GM20000 (cell line): Measurements from ENCODE around the gene EIF4G3.

Experiments
- DNase-seq: peaks from one replicate; pipeline ENCODE4 v3.0.0; 2012; ENCODE audit warnings: low spot score
- TF ChIP-seq, protein P1 (sequence below): IDR thresholded peaks from 2 replicates; pipeline ENCODE4 v1.5.1; 2012; ENCODE audit warnings: mild to moderate bottlenecking, control low read depth; ENCODE audit errors: extremely low read depth, missing control alignments

The EIF4G3 gene

GRCh38 chr1:21165076-21165475, 11.6 kb downstream of the EIF4G3 start:
- TF ChIP-seq, protein P1, sequence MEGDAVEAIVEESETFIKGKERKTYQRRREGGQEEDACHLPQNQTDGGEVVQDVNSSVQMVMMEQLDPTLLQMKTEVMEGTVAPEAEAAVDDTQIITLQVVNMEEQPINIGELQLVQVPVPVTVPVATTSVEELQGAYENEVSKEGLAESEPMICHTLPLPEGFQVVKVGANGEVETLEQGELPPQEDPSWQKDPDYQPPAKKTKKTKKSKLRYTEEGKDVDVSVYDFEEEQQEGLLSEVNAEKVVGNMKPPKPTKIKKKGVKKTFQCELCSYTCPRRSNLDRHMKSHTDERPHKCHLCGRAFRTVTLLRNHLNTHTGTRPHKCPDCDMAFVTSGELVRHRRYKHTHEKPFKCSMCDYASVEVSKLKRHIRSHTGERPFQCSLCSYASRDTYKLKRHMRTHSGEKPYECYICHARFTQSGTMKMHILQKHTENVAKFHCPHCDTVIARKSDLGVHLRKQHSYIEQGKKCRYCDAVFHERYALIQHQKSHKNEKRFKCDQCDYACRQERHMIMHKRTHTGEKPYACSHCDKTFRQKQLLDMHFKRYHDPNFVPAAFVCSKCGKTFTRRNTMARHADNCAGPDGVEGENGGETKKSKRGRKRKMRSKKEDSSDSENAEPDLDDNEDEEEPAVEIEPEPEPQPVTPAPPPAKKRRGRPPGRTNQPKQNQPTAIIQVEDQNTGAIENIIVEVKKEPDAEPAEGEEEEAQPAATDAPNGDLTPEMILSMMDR: no peak
- DNase-seq: no peak

DNA sequence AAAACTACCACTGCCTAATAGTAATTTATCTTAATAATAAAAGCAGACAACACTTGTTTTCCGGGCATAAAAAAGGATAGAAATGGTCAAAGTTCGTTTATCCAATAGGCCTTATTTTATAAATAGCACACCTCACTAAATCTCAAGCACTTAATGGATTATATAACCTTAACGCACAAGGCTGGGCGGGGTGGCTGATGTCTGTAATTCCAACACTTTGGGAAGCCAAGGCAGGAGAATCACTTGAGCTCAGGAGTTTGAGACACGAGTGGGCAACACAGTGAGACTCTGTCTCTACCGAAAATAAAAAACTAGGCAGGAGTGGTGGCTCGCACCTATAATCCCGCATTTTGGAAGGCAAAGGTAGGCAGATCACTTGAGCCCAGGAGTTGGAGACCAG, 12.4 kb downstream of the EIF4G3 start:
- no peak for DNase-seq
- TF ChIP-seq, protein P1: no peak

- TF ChIP-seq, protein P1: no peak
- no peak for DNase-seq
These were observed 13.8 kb downstream of the EIF4G3 start for GRCh38 chr1:21162740-21163464.

- TF ChIP-seq, protein P1: no peak
- DNase-seq: no peak
These were observed 14.9 kb downstream of the EIF4G3 start for GRCh38 chr1:21161842-21162241.

- DNase-seq: no peak
- TF ChIP-seq, protein P1: no peak
These were observed 16.4 kb downstream of the EIF4G3 start for GRCh38 chr1:21160263-21160796.

DNA sequence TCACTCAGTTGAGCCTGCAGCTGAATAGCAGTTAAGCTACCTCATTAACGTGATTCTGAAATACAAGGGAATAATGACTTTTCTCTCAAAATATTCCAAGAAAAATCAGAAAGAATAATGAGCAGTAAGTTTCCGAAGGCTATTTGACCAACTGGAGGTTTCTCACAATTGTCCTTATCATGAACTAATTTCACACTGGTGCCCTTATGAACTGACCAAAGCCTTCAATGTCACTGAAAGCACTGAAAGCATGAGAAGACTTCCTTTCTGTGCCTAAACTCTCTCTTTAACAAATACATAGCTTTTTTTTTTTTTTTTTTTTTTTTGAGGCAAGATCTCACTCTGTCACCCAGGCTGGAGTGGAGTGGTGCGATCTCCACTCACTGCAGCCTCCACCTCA, 18.8 kb downstream of the EIF4G3 start:
- DNase-seq: no peak
- TF ChIP-seq, protein P1: no peak

GRCh38 chr1:21157054-21157453, 19.6 kb downstream of the EIF4G3 start:
- TF ChIP-seq, protein P1: no peak
- no peak for DNase-seq
